Activated CD8-positive, alpha-beta memory T cell treated with anti-CD3 and anti-CD28 coated beads for 36 hours (primary cell): Measurements from ENCODE around the gene CREBBP. TPM values are rescaled to one million over a fixed set of nuclear protein-coding genes. Genes with fewer than 3 reads are reported as not detected.

Experiments
- CTCF ChIA-PET: fragments of 350-600 bp; sonication (Branson Sonifier 250); formaldehyde crosslinking; loops from one replicate; lab custom pipeline; 2021; ENCODE audit warnings: antibody characterized with exemption; lab: Charles Lee
- POLR2A ChIA-PET: fragments of 350-600 bp; sonication (Branson Sonifier 250); formaldehyde crosslinking; loops from one replicate; lab custom pipeline; 2021; ENCODE audit warnings: antibody characterized with exemption; lab: Charles Lee
- total RNA-seq, 2 experiments: library from RNA; stranded (reverse); gene quantifications; one replicate each; pipeline ENCODE4 v1.2.3, GENCODE V29; 2021

The CREBBP gene
- total RNA-seq, 2 experiments from 2014 or later, result 31.6 to 31.9 TPM

DNA sequence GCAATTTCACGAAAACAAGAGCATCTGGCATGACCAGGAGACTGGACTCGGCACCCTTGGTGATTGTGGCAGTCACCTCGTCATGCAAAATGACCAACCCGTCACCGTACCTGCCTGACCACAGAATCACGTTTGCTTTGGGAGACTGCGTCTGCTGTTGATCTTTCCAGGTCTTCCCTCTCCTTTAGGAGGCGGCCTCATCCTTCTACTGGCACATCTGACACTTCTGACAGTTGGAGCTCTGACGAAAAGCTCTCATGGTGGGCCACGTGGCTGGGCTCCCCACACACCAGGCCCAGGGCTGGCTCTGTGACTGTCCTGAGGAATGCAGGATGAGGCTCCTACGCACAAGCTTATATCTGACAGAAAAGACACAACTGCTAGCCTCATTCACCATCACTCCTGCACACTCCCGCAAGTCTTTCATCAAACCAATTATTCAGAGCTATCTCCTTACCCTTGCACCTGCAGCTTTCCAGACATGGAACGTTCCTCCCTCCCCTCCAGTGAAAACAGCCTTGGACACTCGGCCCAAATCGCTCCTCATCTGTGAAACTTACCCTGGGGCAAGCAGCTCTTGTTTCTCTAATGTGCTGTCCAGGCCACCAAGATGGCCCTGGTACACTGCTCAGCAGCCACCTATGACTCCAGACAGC, 166.8 kb downstream of the CREBBP start:
- CTCF ChIA-PET, result interaction anchor here (1.0 kb wide), 1 partner anchor 24 kb away, joined by 3 read pairs; no protein-coding TSS in a partner anchor
- POLR2A ChIA-PET, result interaction anchor here (0.9 kb wide), 1 partner anchor 110 kb away, joined by 4 read pairs; no protein-coding TSS in a partner anchor

DNA sequence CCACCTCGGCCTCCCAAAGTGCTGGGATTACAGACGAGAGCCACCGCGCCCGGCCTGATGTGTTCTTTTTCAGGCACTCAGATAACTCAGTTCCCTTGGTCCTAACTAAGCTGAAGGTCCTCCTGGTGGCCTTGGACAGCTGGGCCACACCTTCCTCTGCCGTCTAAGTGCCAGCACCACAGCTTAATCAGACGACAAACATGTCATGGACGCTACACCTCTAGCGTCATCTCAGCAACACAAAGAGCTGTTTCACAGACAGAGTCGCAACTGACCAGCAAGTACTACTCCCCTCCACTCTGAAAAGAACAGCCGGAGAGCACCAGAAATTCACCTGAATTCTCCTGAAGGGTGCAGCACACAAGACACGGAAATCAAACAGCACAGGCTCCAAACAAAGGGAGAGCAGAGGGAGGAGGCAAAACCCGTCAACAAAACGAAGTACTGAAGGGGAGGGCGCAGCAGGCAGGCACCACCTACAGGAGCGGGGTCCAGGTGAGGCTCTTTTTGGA, 167.6 kb downstream of the CREBBP start:
- ChIA-PET POLR2A (interaction anchor here (0.9 kb wide), 1 partner anchor 111 kb away, joined by 4 read pairs; no protein-coding TSS in a partner anchor), CTCF (interaction anchor here (1.0 kb wide), 1 partner anchor 23 kb away, joined by 3 read pairs; no protein-coding TSS in a partner anchor)

DNA sequence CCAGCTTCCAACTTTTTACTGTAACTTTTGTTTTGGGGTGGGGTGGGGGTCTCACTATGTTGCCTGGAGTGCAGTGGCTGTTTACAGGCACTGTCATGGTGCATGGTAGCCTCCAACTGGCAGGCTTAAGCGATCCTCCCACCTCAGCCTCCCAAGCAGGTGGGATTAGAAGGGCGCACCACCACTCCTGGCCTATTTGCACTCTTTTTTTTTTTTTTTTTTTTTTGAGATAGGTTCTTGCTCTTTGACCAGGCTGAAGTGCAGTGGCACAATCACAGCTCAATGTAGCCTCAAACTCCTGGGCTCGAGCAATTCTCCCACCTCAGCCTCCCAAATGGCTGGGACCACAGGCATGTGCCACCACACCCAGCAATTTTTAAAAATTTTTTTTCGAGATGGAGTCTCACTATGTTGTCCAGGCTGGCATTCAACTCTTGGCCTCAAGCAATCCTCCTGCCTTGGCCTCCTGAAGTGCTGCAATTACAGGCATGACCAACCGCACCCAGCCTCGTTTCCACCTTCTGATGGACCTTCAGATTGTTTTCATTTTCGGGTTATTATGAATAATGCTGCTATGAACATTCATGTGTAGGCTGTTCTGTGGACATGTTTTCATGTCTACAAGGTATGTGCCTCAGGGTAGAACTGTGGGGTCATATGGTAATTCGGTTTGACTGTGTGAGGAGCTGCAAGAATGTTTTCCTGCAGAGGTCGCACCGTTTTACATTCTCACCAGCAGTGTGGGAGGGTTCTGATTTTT, 174.1 kb downstream of the CREBBP start:
- CTCF ChIA-PET, result interaction anchor here (0.6 to 0.7 kb wide), 2 partner anchors 32 to 172 kb away, joined by 3 read pairs; no protein-coding TSS in a partner anchor

DNA sequence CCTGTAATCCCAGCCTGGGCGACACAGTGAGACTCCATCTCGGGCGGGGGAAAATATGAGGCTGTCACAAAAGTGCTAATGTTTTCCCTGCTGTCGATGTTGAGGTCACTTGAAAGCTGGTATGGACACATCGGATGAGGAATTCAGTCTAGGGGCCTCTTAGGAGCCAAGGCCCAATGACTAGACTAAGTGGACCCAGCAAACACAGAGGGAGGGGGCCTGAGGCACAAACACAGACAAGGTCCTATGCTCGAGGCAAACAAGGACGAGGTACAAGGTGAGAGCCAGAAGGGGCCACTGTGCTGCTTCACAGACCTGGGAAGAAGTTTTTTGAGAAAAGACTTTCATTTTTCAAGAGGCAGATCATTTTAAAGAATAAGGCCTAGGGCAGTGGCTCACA, 178.4 kb downstream of the CREBBP start:
- ChIA-PET POLR2A (no interaction called here), CTCF (interaction anchor here (0.8 kb wide), 1 partner anchor 17 kb away, joined by 3 read pairs; no protein-coding TSS in a partner anchor)

More for the DNA sequence above, 174.1 kb downstream of the CREBBP start:
- POLR2A ChIA-PET, result no interaction called here

DNA sequence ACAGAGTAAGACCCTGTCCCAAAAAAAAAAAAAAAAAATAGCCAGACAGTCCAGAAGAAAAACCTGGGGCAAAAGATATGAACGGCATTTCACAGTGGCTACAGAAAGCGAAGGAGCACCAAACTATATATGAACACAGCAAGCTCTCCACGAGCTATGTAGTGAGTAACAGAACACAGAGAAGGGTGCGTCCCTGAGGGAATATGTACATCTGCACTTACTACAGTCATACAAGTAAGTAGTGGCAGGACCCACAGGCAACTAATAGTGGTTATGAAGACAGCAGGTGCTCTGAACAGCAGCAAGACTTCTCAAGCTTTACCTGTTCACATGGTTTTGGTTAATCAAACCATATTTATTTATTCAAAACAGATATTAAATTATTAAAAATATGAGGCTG, 179.0 kb downstream of the CREBBP start:
- ChIA-PET POLR2A (no interaction called here), CTCF (interaction anchor here (0.8 kb wide), 1 partner anchor 17 kb away, joined by 3 read pairs; no protein-coding TSS in a partner anchor)

DNA sequence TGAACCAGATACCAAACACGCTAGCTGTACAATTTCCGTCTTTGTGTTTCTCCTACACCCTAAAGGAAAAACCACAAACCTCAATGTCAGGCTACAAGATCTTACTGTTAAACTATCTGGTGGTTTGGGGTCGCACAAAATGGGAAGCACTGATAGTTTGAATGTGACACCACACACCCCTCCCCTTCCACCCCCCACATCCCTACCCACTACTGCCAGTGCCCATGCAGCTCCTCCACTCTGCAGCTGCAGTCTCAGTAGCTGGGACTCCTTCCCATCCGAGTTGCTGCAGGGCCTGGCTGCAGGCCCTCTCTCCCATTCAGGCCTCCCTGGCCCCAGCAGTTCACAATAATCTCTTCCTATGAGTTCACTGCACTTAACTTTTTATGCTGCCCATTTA, 181.6 kb downstream of the CREBBP start:
- ChIA-PET CTCF (no interaction called here), POLR2A (no interaction called here)

DNA sequence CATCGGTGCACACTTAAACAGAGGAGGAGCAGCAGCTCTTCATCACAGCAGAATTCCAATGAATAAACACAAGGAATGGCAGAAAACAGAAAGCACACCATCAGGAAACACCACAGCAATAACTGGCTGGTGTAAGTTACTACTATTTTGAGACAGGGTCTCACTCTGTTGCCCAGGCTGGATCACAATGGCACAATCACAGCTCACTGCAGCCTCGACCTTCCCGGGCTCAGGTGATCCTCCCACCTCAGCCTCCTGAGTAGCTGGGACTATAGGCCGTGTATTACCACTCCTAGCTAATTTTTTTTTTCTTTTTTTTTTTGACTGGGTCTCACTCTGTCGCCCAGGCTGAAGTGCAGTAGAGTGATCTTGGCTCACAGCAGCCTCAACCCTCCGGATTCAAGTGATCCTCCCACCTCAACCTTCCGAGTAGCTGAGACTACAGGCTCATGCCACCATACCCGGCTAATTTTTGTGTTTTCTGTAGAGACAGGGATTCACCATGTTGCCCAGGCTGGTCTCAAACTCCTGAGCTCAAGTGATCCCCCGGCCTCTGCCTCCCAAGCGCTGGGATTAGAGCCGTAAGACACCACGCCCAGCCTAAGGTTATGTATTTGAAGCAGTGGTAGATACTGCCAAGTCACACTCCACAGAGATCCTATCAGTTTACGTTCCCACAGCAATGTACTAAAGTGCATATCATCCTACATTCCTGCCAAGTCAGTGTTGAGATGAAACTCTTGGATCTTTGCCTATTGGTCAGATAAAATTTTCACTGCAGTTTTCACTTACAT, 183.9 kb downstream of the CREBBP start:
- ChIA-PET CTCF (no interaction called here), POLR2A (no interaction called here)

DNA sequence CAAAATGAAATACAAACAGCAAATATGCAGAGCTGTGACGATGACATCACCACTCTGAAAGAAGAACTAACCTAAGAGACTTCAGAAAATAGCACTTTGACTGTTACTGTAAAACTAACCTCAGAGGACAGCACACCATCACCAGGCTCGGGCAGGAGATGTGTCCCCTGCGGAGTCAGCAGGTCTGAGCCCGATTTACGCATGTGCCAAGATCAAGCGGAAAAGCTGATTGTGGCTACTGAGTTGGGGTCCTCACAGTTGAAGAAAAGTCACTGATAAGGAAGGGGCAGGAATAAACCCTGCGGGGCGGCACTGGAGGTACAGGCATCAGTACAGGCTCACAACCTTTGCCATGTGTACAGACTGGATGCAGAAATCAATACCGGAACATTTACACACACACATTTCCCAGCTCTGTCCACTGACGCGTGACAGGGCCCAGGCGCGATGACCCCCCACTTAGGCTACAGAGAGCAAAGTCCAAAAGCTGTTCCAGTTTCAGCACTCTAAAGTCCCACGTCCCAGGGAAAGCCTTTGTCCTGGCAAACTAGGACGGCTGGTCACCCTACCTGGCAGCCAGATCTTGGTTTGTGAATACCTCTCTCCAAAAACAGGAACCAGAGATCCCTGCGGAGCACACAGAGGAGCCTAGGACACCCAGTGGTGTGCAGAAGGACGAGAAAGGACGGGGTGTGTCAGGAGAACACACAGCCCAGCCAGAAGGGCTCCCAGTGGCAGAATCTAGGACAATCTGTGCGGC, 184.7 kb downstream of the CREBBP start:
- POLR2A ChIA-PET, result no interaction called here
- CTCF ChIA-PET, result no interaction called here

DNA sequence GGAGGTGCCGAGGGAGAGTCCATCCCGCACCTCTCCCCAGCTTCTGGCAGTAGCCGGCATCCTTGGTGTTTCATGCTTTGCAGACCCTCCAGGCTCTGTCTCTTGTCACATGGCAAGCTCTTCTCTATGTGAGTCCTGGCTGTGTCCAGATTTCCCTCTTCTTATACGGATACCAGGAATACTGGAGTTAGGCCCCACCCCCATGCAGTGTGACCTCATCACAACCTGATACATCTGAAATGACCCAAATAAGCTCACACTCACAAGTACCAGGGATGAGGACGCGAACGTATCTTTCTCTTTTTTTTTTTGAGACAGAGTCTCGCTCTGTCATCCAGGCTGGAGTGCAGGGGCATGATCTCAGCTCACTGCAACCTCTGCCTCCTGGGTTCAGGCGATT, 186.5 kb downstream of the CREBBP start:
- CTCF ChIA-PET, result no interaction called here
- POLR2A ChIA-PET, result no interaction called here

DNA sequence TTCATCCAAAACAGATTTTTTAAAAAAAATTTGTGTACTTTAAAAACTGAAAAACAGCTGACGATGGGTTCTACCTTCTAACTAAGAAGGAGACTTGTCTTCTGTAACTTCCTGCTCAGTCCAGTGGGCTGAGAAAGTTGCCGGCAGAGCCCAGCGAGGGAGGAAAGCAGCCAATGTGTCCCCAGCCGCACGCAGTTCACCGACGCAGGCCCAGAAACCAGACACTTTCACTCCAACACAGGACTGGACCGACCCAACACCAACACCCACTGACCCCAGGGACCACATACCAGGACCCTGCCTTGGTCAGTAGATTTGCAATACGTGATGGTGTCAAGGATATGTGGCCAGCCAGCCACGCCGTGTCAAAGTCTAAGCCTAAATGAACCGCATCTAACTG, 188.8 kb downstream of the CREBBP start:
- POLR2A ChIA-PET, result no interaction called here

DNA sequence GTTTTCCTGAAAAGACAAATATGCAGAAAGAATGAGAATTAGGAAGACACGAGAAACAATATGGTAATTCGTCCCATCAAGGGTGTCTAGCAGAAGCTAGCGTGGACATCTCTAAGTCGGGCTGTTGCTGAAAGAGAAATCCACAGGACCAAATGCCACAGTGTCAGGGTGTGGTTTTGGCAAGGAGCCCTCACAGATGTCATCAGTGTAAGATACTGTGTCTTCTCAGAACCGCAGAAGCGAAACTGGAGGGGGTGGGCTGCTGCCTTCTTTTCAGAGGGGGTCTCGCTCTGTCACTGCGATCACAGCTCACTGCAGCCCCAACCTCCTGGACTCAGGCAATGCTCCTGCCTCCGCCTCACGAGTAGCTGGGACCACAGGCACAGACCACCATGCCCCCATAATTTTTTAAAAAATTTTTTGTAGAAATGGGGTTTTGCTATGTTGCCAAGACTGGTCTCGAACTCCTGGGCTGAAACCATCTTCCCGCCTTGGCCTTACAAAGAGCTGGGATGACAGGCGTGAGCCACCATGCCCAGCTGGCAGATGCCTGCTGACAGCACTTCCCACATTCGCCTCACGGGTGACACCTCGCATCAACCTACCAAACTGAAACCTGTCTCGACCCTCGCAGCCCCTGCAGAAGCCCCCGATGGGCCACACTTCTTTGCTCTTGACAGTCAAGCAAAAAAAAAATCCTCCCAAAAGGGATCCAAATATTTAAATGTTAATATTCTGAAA, 189.4 kb downstream of the CREBBP start:
- POLR2A ChIA-PET, result no interaction called here

More for the DNA sequence above, 188.8 kb downstream of the CREBBP start:
- CTCF ChIA-PET, result interaction anchor here (1.2 kb wide), 1 partner anchor 9 kb away, joined by 4 read pairs; no protein-coding TSS in a partner anchor

DNA sequence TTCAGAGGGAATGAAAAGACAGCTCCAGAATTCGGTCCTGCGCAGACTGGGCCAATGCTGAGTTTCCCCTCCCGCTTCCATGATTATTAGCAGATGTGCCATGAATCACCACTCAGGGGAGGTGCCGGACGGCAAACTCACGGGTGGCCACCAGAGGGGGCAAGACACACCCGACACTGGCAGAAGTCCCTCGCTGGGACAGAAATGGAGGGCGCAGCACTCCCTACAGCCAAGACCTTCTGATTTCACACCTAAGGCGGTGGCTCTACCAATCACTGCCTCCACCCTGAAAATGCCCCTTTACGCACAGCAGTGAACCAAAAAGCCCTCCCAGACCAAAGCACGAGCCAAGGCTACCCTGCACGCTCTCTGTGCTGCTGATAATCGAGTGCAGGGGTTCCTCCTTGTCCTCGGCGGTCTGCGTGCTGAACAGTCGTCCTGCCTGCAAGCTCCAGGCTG, 190.0 kb downstream of the CREBBP start:
- ChIA-PET POLR2A (no interaction called here), CTCF (interaction anchor here (0.5 to 1.4 kb wide), 6 partner anchors 10 to 188 kb away, joined by 3 to 4 read pairs (median 3); no protein-coding TSS in a partner anchor)

More for the DNA sequence above, 189.4 kb downstream of the CREBBP start:
- CTCF ChIA-PET, result interaction anchor here (0.6 to 1.4 kb wide), 4 partner anchors 9 to 187 kb away, joined by 3 to 4 read pairs (median 4); no protein-coding TSS in a partner anchor

DNA sequence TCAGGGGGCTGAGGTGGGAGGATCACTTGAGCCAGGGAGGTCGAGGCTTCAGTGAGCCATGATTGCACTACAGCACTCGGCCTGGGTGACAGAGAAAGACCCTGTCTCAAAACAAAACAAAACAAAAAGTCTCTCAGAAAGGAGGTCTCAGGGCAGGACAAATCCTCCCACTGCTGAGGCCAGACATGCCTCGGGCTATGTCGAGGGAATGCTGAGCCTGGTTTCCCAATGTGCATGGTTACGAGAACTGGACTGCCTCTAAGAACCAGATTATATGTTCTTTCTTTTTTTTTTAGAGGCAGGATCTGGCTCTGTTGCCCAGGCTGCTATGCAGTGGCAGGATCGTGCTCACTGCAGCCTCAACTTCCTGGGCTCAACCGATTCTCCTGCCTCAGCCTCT, 190.8 kb downstream of the CREBBP start:
- POLR2A ChIA-PET, result no interaction called here

DNA sequence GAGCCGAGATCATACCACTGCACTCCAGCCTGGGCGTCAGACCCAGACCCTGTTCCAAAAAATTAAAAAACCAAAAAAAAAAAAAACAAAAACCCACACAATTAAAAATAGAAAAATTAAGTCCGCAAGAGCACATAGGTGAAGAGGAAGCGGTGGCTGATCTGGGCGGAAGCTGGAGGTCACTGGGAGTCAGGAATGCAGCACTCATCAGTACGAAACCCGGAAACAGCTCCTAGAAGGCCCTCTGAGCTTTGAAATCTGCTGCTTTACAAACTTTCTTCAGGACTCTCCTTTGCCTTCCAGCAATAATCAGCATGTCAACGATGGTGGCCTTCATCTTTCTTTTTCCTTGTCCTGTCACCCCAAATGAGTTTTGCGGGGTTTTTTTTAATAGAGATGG, 192.7 kb downstream of the CREBBP start:
- POLR2A ChIA-PET, result no interaction called here
- CTCF ChIA-PET, result no interaction called here

More for the DNA sequence above, 190.8 kb downstream of the CREBBP start:
- CTCF ChIA-PET, result interaction anchor here (0.5 to 1.4 kb wide), 3 partner anchors 9 to 187 kb away, joined by 3 to 4 read pairs (median 3); no protein-coding TSS in a partner anchor

DNA sequence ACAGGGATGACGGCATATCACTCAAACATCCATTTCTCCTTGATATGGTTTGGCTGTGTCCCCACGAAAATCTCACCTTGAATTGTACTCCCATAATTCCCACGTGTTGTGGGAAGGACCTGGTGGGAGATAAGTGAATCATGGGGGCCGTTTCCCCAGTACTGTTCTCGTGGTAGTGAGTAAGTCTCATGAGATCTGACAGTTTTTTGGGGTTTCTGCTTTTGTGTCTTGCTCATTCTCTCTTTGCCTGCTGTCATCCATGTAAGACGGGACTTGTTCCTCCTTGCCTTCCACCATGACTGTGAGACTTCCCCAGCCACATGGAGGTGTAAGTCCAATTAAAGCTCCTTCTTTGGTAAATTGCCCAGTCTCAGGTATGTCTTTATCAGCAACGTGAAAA, 193.5 kb downstream of the CREBBP start:
- POLR2A ChIA-PET, result no interaction called here
- CTCF ChIA-PET, result no interaction called here

DNA sequence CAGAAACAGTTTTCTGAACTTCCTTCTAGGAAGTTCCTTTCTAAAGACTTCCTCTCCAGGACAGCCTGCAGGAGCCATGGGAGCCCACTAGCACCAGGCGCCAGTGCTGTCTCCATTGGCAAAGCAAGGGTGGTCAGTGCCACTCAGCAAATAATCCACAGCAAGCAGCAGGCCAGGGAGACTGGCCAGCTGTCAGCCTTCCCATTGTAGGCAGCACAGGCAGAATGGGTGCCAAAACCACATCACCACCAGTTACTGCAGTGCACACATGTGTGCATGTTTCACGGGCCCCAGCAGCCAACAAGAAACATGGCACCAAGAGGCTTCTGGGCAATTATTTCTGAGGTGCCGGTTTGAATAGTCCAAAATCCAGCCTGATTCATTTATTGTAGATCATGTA, 199.3 kb downstream of the CREBBP start:
- POLR2A ChIA-PET, result no interaction called here

DNA sequence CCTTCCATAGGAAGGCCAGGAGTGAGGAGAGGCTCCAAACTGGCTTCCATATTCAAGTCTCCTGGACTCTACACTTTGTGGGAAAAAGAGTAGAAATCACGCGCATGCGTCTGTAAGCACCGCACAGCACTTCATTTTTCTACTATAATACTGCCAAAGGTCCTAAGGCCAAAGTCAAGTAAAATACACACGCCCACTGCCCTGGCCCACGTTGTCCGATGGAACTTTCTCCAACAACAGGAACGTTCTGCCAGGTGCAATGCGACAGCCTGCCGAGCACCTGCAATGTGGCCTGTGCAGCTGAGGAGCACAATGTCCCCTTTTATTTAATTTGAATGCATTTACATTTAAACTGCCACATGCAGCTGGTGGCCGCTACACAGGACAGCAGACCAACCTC, 202.5 kb downstream of the CREBBP start:
- POLR2A ChIA-PET, result no interaction called here
- CTCF ChIA-PET, result no interaction called here

More for the DNA sequence above, 199.3 kb downstream of the CREBBP start:
- CTCF ChIA-PET, result interaction anchor here (1.4 kb wide), 1 partner anchor 9 kb away, joined by 3 read pairs; no protein-coding TSS in a partner anchor
